IgD-negative memory B cell (primary cell): ENCODE measurements around the gene P3H4. TPM values are rescaled to one million over a fixed set of nuclear protein-coding genes. Genes with fewer than 3 reads are reported as not detected.

Source experiments
- H3K27ac Mint-ChIP-seq, 3 donors: one replicate each; pipeline ENCODE4 v1.8.0; 2020 to 2022; ENCODE audit warnings: mild to moderate bottlenecking in 3 of 3, mixed read lengths in 3 of 3, moderate library complexity in 1 of 3
- H3K27me3 Mint-ChIP-seq: one replicate; pipeline ENCODE4 v1.8.0; 2021; ENCODE audit warnings: mixed read lengths
- H3K36me3 Mint-ChIP-seq: one replicate; pipeline ENCODE4 v1.8.0; 2020; ENCODE audit warnings: mild to moderate bottlenecking, mixed read lengths
- H3K4me1 Mint-ChIP-seq, 3 donors: one replicate each; pipeline ENCODE4 v1.8.0; 2020 to 2022; ENCODE audit warnings: mixed read lengths in 3 of 3, mild to moderate bottlenecking in 1 of 3
- H3K4me3 Mint-ChIP-seq, 4 donors: one replicate each; pipeline ENCODE4 v1.8.0; 2020 to 2022; ENCODE audit warnings: mild to moderate bottlenecking in 4 of 4, mixed read lengths in 4 of 4, moderate library complexity in 3 of 4
- H3K9me3 Mint-ChIP-seq, 3 donors: one replicate each; pipeline ENCODE4 v1.8.0; 2020 to 2021; ENCODE audit warnings: mixed read lengths in 3 of 3, mild to moderate bottlenecking in 1 of 3
- polyA plus RNA-seq: library from polyadenylated mRNA; unstranded; fragments of 300-500 nt; fragmentation: Illumina TruSeq; gene quantifications from one replicate; pipeline ENCODE4 v1.2.3, GENCODE V29; 2021

P3H4 gene
- polyA plus RNA-seq, 1 donor from 2014 or later: 1.5 TPM

- Mint-ChIP-seq H3K4me3 (no peak overlapping the region), H3K27me3 (peaks cover 2% of the 10 kb centered on the region), H3K4me1 (peaks cover 5 to 12% (median 5%) of the 10 kb centered on the region in 3 donors), H3K27ac (no peak overlapping the region), H3K9me3 (no peaks in the 10 kb centered on the region), H3K36me3 (peaks cover 8% of the 10 kb centered on the region)
Observed at GRCh38 chr17:41772586-41773189, 39.1 kb downstream of the P3H4 start.

GRCh38 chr17:41772218-41772585, 39.5 kb downstream of the P3H4 start:
- Mint-ChIP-seq H3K27me3 (peaks cover 2% of the 10 kb centered on the region), H3K36me3 (peaks cover 8% of the 10 kb centered on the region), H3K4me3 (no peak overlapping the region), H3K9me3 (no peaks in the 10 kb centered on the region), H3K27ac (no peak overlapping the region), H3K4me1 (peaks cover 5 to 14% (median 5%) of the 10 kb centered on the region in 3 donors)

GRCh38 chr17:41771389-41772206, 40.2 kb downstream of the P3H4 start:
- H3K4me3 Mint-ChIP-seq: peak overlapping the region; percentile 75 to 87 (median 82)
- no peaks in the 10 kb centered on the region for H3K9me3 Mint-ChIP-seq
- peaks cover 9% of the 10 kb centered on the region for H3K36me3 Mint-ChIP-seq
- H3K27me3 Mint-ChIP-seq: peaks cover 2% of the 10 kb centered on the region
- peak overlapping the region; percentile 50 to 67 (median 51) for H3K27ac Mint-ChIP-seq
- H3K4me1 Mint-ChIP-seq: peaks cover 5 to 14% (median 5%) of the 10 kb centered on the region in 3 donors

GRCh38 chr17:41769985-41770384, 41.8 kb downstream of the P3H4 start:
- H3K4me3 Mint-ChIP-seq: peak overlapping the region in 1 of 4 donors; percentile 77

GRCh38 chr17:41769346-41769862, 42.3 kb downstream of the P3H4 start:
- Mint-ChIP-seq H3K4me3 (no peak overlapping the region), H3K4me1 (peaks cover 5 to 11% (median 5%) of the 10 kb centered on the region in 3 donors), H3K9me3 (no peaks in the 10 kb centered on the region), H3K27ac (no peak overlapping the region), H3K27me3 (no peaks in the 10 kb centered on the region), H3K36me3 (peaks cover 6% of the 10 kb centered on the region)

More at GRCh38 chr17:41769985-41770384, 41.8 kb downstream of the P3H4 start:
- peaks cover 6% of the 10 kb centered on the region for H3K36me3 Mint-ChIP-seq
- peak overlapping the region in 2 of 3 donors; percentile 16 to 72 for H3K27ac Mint-ChIP-seq
- H3K27me3 Mint-ChIP-seq: no peaks in the 10 kb centered on the region
- H3K4me1 Mint-ChIP-seq: peaks cover 5 to 11% (median 5%) of the 10 kb centered on the region in 3 donors
- no peaks in the 10 kb centered on the region for H3K9me3 Mint-ChIP-seq

GRCh38 chr17:41768682-41769288, 43.0 kb downstream of the P3H4 start:
- Mint-ChIP-seq H3K27ac (no peak overlapping the region), H3K27me3 (no peaks in the 10 kb centered on the region), H3K9me3 (no peaks in the 10 kb centered on the region), H3K4me3 (no peak overlapping the region), H3K36me3 (peaks cover 6% of the 10 kb centered on the region), H3K4me1 (peaks cover 5 to 9% (median 5%) of the 10 kb centered on the region in 3 donors)

GRCh38 chr17:41767324-41768042, 44.3 kb downstream of the P3H4 start:
- no peaks in the 10 kb centered on the region for H3K9me3 Mint-ChIP-seq
- H3K4me3 Mint-ChIP-seq: no peak overlapping the region
- no peaks in the 10 kb centered on the region for H3K27me3 Mint-ChIP-seq
- H3K4me1 Mint-ChIP-seq: peaks cover 5 to 12% (median 5%) of the 10 kb centered on the region in 3 donors
- H3K36me3 Mint-ChIP-seq: peaks cover 6% of the 10 kb centered on the region
- H3K27ac Mint-ChIP-seq: no peak overlapping the region

GRCh38 chr17:41766135-41766534, 45.6 kb downstream of the P3H4 start:
- no peak overlapping the region for H3K4me3 Mint-ChIP-seq
- no peaks in the 10 kb centered on the region for H3K27me3 Mint-ChIP-seq
- no peaks in the 10 kb centered on the region for H3K9me3 Mint-ChIP-seq
- H3K36me3 Mint-ChIP-seq: peaks cover 6% of the 10 kb centered on the region
- H3K27ac Mint-ChIP-seq: no peak overlapping the region
- H3K4me1 Mint-ChIP-seq: peaks cover 0 to 23% (median 2%) of the 10 kb centered on the region in 3 donors

- no peaks in the 10 kb centered on the region for H3K9me3 Mint-ChIP-seq
- H3K36me3 Mint-ChIP-seq: peaks cover 1% of the 10 kb centered on the region
- H3K4me1 Mint-ChIP-seq: peaks cover 0 to 23% (median 6%) of the 10 kb centered on the region in 3 donors
- H3K27me3 Mint-ChIP-seq: no peaks in the 10 kb centered on the region
- H3K27ac Mint-ChIP-seq: no peak overlapping the region
- no peak overlapping the region for H3K4me3 Mint-ChIP-seq
Observed at GRCh38 chr17:41763327-41763726, 48.4 kb downstream of the P3H4 start.

- peaks cover 0 to 23% (median 6%) of the 10 kb centered on the region in 3 donors for H3K4me1 Mint-ChIP-seq
- no peak overlapping the region for H3K4me3 Mint-ChIP-seq
- H3K36me3 Mint-ChIP-seq: peaks cover 1% of the 10 kb centered on the region
- H3K27ac Mint-ChIP-seq: no peak overlapping the region
- H3K9me3 Mint-ChIP-seq: no peaks in the 10 kb centered on the region
- H3K27me3 Mint-ChIP-seq: no peaks in the 10 kb centered on the region
Observed at GRCh38 chr17:41762841-41763240, 48.9 kb downstream of the P3H4 start.

GRCh38 chr17:41762391-41762790, 49.4 kb downstream of the P3H4 start:
- Mint-ChIP-seq H3K4me3 (peak overlapping the region in 1 of 4 donors; percentile 55), H3K27me3 (no peaks in the 10 kb centered on the region), H3K4me1 (peaks cover 0 to 20% (median 6%) of the 10 kb centered on the region in 3 donors), H3K27ac (peak overlapping the region in 1 of 3 donors; percentile 19), H3K36me3 (peaks cover 1% of the 10 kb centered on the region), H3K9me3 (no peaks in the 10 kb centered on the region)

- Mint-ChIP-seq H3K9me3 (no peaks in the 10 kb centered on the region), H3K36me3 (peaks cover 3% of the 10 kb centered on the region), H3K27ac (no peak overlapping the region), H3K4me3 (peak overlapping the region in 1 of 4 donors; percentile 87), H3K4me1 (peaks cover 0 to 20% (median 6%) of the 10 kb centered on the region in 3 donors), H3K27me3 (no peaks in the 10 kb centered on the region)
Observed at GRCh38 chr17:41760878-41761277, 50.9 kb downstream of the P3H4 start.

- H3K4me1 Mint-ChIP-seq: peaks cover 0 to 18% (median 6%) of the 10 kb centered on the region in 3 donors
- H3K9me3 Mint-ChIP-seq: no peaks in the 10 kb centered on the region
- no peak overlapping the region for H3K4me3 Mint-ChIP-seq
- H3K27ac Mint-ChIP-seq: no peak overlapping the region
- H3K36me3 Mint-ChIP-seq: peaks cover 5% of the 10 kb centered on the region
- H3K27me3 Mint-ChIP-seq: no peaks in the 10 kb centered on the region
Observed at GRCh38 chr17:41758601-41759000, 53.1 kb downstream of the P3H4 start.

- H3K27me3 Mint-ChIP-seq: no peaks in the 10 kb centered on the region
- no peaks in the 10 kb centered on the region for H3K4me1 Mint-ChIP-seq
- no peaks in the 10 kb centered on the region for H3K9me3 Mint-ChIP-seq
- peaks cover 7% of the 10 kb centered on the region for H3K36me3 Mint-ChIP-seq
- H3K4me3 Mint-ChIP-seq: no peak overlapping the region
- H3K27ac Mint-ChIP-seq: no peak overlapping the region
Observed at GRCh38 chr17:41754066-41754465, 57.7 kb downstream of the P3H4 start.
